ENCODE results near the gene TMEM131.

TMEM131 gene

GRCh38 chr2:97931118-97931857 is 64.5 kb downstream of the TMEM131 start:
- Histone ChIP-seq H3K36me3 (ENCODE audit: control insufficient read depth, insufficient read depth, low read length) (no peaks in the 10 kb centered on the region), H3K4me3 (replicated peaks; ENCODE audit: low read depth, low read length) (peak overlapping the region; percentile 40), H3K27me3 (replicated peaks; ENCODE audit: control insufficient read depth, insufficient read depth, low read length) (no peaks in the 10 kb centered on the region)
- no peak for TF ChIP-seq CTCF (IDR thresholded peaks at IDR 0.05; ENCODE audit: insufficient read depth, low read length, poor library complexity, severe bottlenecking)
- peak; percentile 55 for DNase-seq (ENCODE audit: extremely low read depth, insufficient read length)

- no peaks in the 10 kb centered on the region for H3K27me3 ChIP-seq (replicated peaks; ENCODE audit: control insufficient read depth, insufficient read depth, low read length)
- H3K4me3 ChIP-seq (replicated peaks; ENCODE audit: low read depth, low read length): no peak overlapping the region
- TF ChIP-seq CTCF (IDR thresholded peaks at IDR 0.05; ENCODE audit: insufficient read depth, low read length, poor library complexity, severe bottlenecking): no peak
- DNase-seq (ENCODE audit: extremely low read depth, insufficient read length): no peak
- peaks cover 4% of the 10 kb centered on the region for H3K36me3 ChIP-seq (ENCODE audit: control insufficient read depth, insufficient read depth, low read length)
These were observed 67.2 kb downstream of the TMEM131 start for GRCh38 chr2:97928591-97928990.

- no peak for DNase-seq (ENCODE audit: extremely low read depth, insufficient read length)
- peaks cover 4% of the 10 kb centered on the region for H3K36me3 ChIP-seq (ENCODE audit: control insufficient read depth, insufficient read depth, low read length)
- TF ChIP-seq CTCF (IDR thresholded peaks at IDR 0.05; ENCODE audit: insufficient read depth, low read length, poor library complexity, severe bottlenecking): no peak
- no peaks in the 10 kb centered on the region for H3K27me3 ChIP-seq (replicated peaks; ENCODE audit: control insufficient read depth, insufficient read depth, low read length)
- H3K4me3 ChIP-seq (replicated peaks; ENCODE audit: low read depth, low read length): no peak overlapping the region
These were observed 68.8 kb downstream of the TMEM131 start for GRCh38 chr2:97926946-97927345.

DNA sequence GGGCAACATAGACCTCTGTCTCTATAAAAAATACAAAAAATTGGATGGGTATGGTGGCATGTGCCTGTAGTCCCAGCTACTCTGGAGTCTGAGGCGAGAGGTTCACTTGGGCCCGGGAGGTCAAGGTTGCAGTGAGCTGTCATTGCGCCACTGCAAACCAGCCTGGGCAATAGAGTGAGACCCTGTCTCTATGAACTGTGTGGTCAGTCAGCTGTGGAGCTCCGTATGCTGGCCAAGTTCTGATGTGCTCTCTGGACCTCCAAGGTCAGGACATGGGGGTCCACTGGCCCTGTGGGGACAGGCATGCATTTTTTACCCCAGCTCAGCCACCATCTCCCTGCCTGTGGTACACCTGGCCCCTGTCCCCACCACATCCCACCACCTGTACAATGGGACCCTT is 71.6 kb downstream of the TMEM131 start:
- no peaks in the 10 kb centered on the region for H3K27me3 ChIP-seq (replicated peaks; ENCODE audit: control insufficient read depth, insufficient read depth, low read length)
- TF ChIP-seq CTCF (IDR thresholded peaks at IDR 0.05; ENCODE audit: insufficient read depth, low read length, poor library complexity, severe bottlenecking): no peak
- DNase-seq (ENCODE audit: extremely low read depth, insufficient read length): no peak
- H3K36me3 ChIP-seq (ENCODE audit: control insufficient read depth, insufficient read depth, low read length): peaks cover 4% of the 10 kb centered on the region
- no peak overlapping the region for H3K4me3 ChIP-seq (replicated peaks; ENCODE audit: low read depth, low read length)

GRCh38 chr2:97919858-97920257 is 75.9 kb downstream of the TMEM131 start:
- TF ChIP-seq CTCF (IDR thresholded peaks at IDR 0.05; ENCODE audit: insufficient read depth, low read length, poor library complexity, severe bottlenecking): no peak
- DNase-seq (ENCODE audit: extremely low read depth, insufficient read length): no peak
- Histone ChIP-seq H3K4me3 (replicated peaks; ENCODE audit: low read depth, low read length) (no peak overlapping the region), H3K36me3 (ENCODE audit: control insufficient read depth, insufficient read depth, low read length) (peaks cover 3% of the 10 kb centered on the region), H3K27me3 (replicated peaks; ENCODE audit: control insufficient read depth, insufficient read depth, low read length) (no peaks in the 10 kb centered on the region)

Data from GM06990 (cell line).